Activated CD4-positive, alpha-beta T cell treated with anti-CD3 and anti-CD28 coated beads for 1 hour (primary cell): ENCODE data around the gene GLCCI1.
"Not testable (repeated sequence)": the region's sequence is repeated elsewhere in the genome, so short reads cannot be mapped to it uniquely, and the experiment has no call there.

Source experiments
- DNase-seq: peaks from one replicate; pipeline ENCODE4 v3.0.0-alpha.2; 2020

Gene GLCCI1

GRCh38 chr7:8056439-8056838, 87.8 kb downstream of the GLCCI1 start:
- DNase-seq = no peak

- no peak for DNase-seq
Measured at GRCh38 chr7:8057566-8057965, 89.0 kb downstream of the GLCCI1 start.

GRCh38 chr7:8058322-8058721, 89.7 kb downstream of the GLCCI1 start:
- DNase-seq = no peak

GRCh38 chr7:8058852-8059251, 90.3 kb downstream of the GLCCI1 start:
- no peak for DNase-seq

- DNase-seq = no peak
Measured at GRCh38 chr7:8060241-8060640, 91.6 kb downstream of the GLCCI1 start.

GRCh38 chr7:8063300-8063699, 94.7 kb downstream of the GLCCI1 start:
- DNase-seq = not testable (repeated sequence)

GRCh38 chr7:8063706-8064297, 95.2 kb downstream of the GLCCI1 start:
- DNase-seq = no peak

GRCh38 chr7:8064828-8065227, 96.2 kb downstream of the GLCCI1 start:
- DNase-seq = no peak

- no peak for DNase-seq
Measured at GRCh38 chr7:8065356-8065813, 96.8 kb downstream of the GLCCI1 start.

- no peak for DNase-seq
Measured at GRCh38 chr7:8068892-8069686, 100.5 kb downstream of the GLCCI1 start.

GRCh38 chr7:8070451-8071180, 102.0 kb downstream of the GLCCI1 start:
- no peak for DNase-seq

GRCh38 chr7:8078418-8078817, 109.8 kb downstream of the GLCCI1 start:
- DNase-seq = no peak

- no peak for DNase-seq
Measured at GRCh38 chr7:8082762-8083161, 114.2 kb downstream of the GLCCI1 start.

GRCh38 chr7:8084836-8085235, 116.2 kb downstream of the GLCCI1 start:
- DNase-seq = no peak

GRCh38 chr7:8085420-8085819, 116.8 kb downstream of the GLCCI1 start:
- DNase-seq = no peak

- no peak for DNase-seq
Measured at GRCh38 chr7:8086239-8086638, 117.6 kb downstream of the GLCCI1 start.

GRCh38 chr7:8089036-8089780, 120.6 kb downstream of the GLCCI1 start:
- DNase-seq = no peak

GRCh38 chr7:8092140-8092539, 123.5 kb downstream of the GLCCI1 start:
- DNase-seq = no peak

- no peak for DNase-seq
Measured at GRCh38 chr7:8094164-8095140, 125.9 kb downstream of the GLCCI1 start.

GRCh38 chr7:8101292-8101691, 132.7 kb downstream of the GLCCI1 start:
- not testable (repeated sequence) for DNase-seq

- no peak for DNase-seq
Measured at GRCh38 chr7:8103282-8103681, 134.7 kb downstream of the GLCCI1 start.
